GM12872 (cell line): ENCODE results near the gene SYNM.

Experiments used
- CTCF ChIP-seq: IDR thresholded peaks from 3 replicates; pipeline ENCODE4 v1.5.1; 2011; ENCODE audit warnings: low read depth, mild to moderate bottlenecking, low read length, moderate library complexity; ENCODE audit not compliant: insufficient read depth

Gene SYNM

GRCh38 chr15:99090938-99091337 is 13.9 kb upstream of the SYNM start:
- no peak for TF ChIP-seq CTCF

GRCh38 chr15:99092554-99093172 is 12.2 kb upstream of the SYNM start:
- no peak for TF ChIP-seq CTCF

- no peak for TF ChIP-seq CTCF
These were observed 9.3 kb upstream of the SYNM start for GRCh38 chr15:99095626-99096025.

- no peak for TF ChIP-seq CTCF
These were observed 8.5 kb upstream of the SYNM start for GRCh38 chr15:99096173-99096893.

GRCh38 chr15:99096894-99097426 is 7.9 kb upstream of the SYNM start:
- no peak for TF ChIP-seq CTCF

- no peak for TF ChIP-seq CTCF
These were observed 7.2 kb upstream of the SYNM start for GRCh38 chr15:99097441-99098410.

GRCh38 chr15:99098426-99098825 is 6.5 kb upstream of the SYNM start:
- no peak for TF ChIP-seq CTCF
